Measurements from ENCODE around the gene ISOC2. TPM values are rescaled to one million over a fixed set of nuclear protein-coding genes. Genes with fewer than 3 reads are reported as not detected.

Gene ISOC2
- total and polyA plus RNA-seq, 8 donors, result 19.8 to 348 (median 70.7) TPM

GRCh38 chr19:55462722-55463121 lies 1.3 kb upstream of the ISOC2 start:
- Histone ChIP-seq H3K4me3 (peak overlapping the region in 1 of 4 donors; percentile 76), H3K4me1 (peaks cover 17 to 34% (median 33%) of the 10 kb centered on the region in 4 donors), H3K36me3 (no peaks in the 10 kb centered on the region), H3K27ac (no peak overlapping the region), H3K9me3 (no peaks in the 10 kb centered on the region), H3K27me3 (no peaks in the 10 kb centered on the region)
- 80 to 83% (median 82%) methylated on average over 11 of the region's 11 CpGs for WGBS, 5 donors
- TF ChIP-seq CTCF (IDR thresholded peaks at IDR 0.05) (no peak), EP300 (IDR thresholded peaks at IDR 0.05) (no peak), POLR2A (IDR thresholded peaks at IDR 0.05) (no peak), POLR2AphosphoS5 (IDR thresholded peaks at IDR 0.05) (no peak)
- DNase-seq, result no peak
- intact Hi-C loops (cut with DNase I; ENCODE audit: low total_unique reads), result no loop called here

- intact Hi-C loops (cut with DNase I; ENCODE audit: low total_unique reads), result no loop called here
- 11 to 21% (median 12%) methylated on average over 16 to 27 of the region's 27 CpGs for WGBS, 5 donors
- TF ChIP-seq CTCF (IDR thresholded peaks at IDR 0.05) (no peak), POLR2AphosphoS5 (IDR thresholded peaks at IDR 0.05) (peak in 1 of 3 donors; percentile 52)
- peaks cover 0 to under 1% (median 0%) of the 10 kb centered on the region in 4 donors for H3K36me3 ChIP-seq
- H3K27ac ChIP-seq, result peak overlapping the region; percentile 67 to 96 (median 94)
- DNase-seq, result peak in 1 of 2 donors; percentile 82
- no peaks in the 10 kb centered on the region for H3K27me3 ChIP-seq
- peaks cover 17 to 31% (median 28%) of the 10 kb centered on the region in 4 donors for H3K4me1 ChIP-seq
- H3K9me3 ChIP-seq, result no peaks in the 10 kb centered on the region
- H3K4me3 ChIP-seq, result peak overlapping the region; percentile 76 to 85 (median 82)
These were observed 658 bp upstream of the ISOC2 start for GRCh38 chr19:55461974-55462626.

- no peaks in the 10 kb centered on the region for H3K27me3 ChIP-seq
- peak; percentile 78 to 95 for DNase-seq
- no peak for TF ChIP-seq CTCF (IDR thresholded peaks at IDR 0.05)
- no peak for TF ChIP-seq POLR2AphosphoS5 (IDR thresholded peaks at IDR 0.05)
- TF ChIP-seq EP300 (IDR thresholded peaks at IDR 0.05), result no peak
- peak overlapping the region; percentile 76 to 85 (median 82) for H3K4me3 ChIP-seq
- H3K27ac ChIP-seq, result peak overlapping the region; percentile 91 to 96 (median 94)
- WGBS, 5 donors, result 5 to 14% (median 9%) methylated on average over 20 to 24 of the region's 24 CpGs
- intact Hi-C loops (cut with DNase I; ENCODE audit: low total_unique reads), result no loop called here
- no peaks in the 10 kb centered on the region for H3K9me3 ChIP-seq
- peaks cover 17 to 31% (median 28%) of the 10 kb centered on the region in 4 donors for H3K4me1 ChIP-seq
- peaks cover 0 to 14% (median 10%) of the 10 kb centered on the region in 4 donors for H3K36me3 ChIP-seq
These were observed 678 bp downstream of the ISOC2 start for GRCh38 chr19:55460670-55461258.

DNA sequence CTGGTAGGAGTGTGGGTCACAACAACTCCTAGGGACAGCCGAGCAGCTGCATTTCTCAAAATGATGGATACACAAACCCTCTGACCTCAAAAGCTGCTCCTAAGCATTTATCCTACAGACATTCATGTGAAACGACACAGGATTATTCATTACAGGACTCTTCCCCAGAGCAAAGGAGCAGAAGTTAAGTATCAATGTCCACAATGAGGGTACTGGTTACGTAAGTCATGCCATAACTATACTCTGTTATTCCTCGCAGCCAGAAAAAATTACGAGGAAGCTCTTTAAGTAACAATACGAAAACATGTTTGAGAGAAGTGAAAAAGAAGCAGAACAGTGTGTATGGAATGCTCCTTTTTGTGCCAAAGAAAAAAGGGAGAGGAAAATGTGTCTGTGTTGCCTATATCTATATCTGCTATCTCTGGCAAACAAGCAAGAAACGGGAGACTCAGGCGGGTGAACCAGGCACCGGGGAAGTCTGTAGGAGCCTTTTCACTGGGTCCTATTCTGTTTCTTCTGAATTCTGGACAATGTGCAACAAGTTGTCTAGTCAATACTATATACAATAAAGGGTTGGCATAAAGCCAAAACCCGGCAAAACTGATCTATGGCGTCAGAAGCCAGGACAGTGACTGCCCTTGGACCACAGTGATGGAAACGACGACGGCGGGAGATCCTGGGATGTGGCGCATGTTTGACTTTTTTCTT lies 1.3 kb downstream of the ISOC2 start:
- H3K27ac ChIP-seq, result peak overlapping the region; percentile 91 to 96 (median 94)
- peaks cover 0 to 20% (median 17%) of the 10 kb centered on the region in 4 donors for H3K36me3 ChIP-seq
- TF ChIP-seq POLR2AphosphoS5 (IDR thresholded peaks at IDR 0.05) (no peak), EP300 (IDR thresholded peaks at IDR 0.05) (no peak)
- WGBS, 5 donors, result 17 to 25% (median 22%) methylated on average over 16 of the region's 16 CpGs
- intact Hi-C loops (cut with DNase I; ENCODE audit: low total_unique reads), result no loop called here
- DNase-seq, result peak in 1 of 2 donors; percentile 66
- no peaks in the 10 kb centered on the region for H3K9me3 ChIP-seq
- no peaks in the 10 kb centered on the region for H3K27me3 ChIP-seq
- peaks cover 17 to 31% (median 28%) of the 10 kb centered on the region in 4 donors for H3K4me1 ChIP-seq
- peak overlapping the region; percentile 76 to 85 (median 82) for H3K4me3 ChIP-seq
